AG04450 (cell line): ENCODE results near the gene TRIM69. TPM values are rescaled to one million over a fixed set of nuclear protein-coding genes. Genes with fewer than 3 reads are reported as not detected.
"Not testable (repeated sequence)": the region's sequence is repeated elsewhere in the genome, so short reads cannot be mapped to it uniquely, and the experiment has no call there.

Source experiments
- CTCF ChIA-PET: fragments of 300-600, 350-600 bp; formaldehyde crosslinking; extraction: SDS; loops from one replicate; lab custom pipeline; 2022; ENCODE audit warnings: antibody characterized with exemption, inconsistent platforms; lab: Charles Lee
- POLR2A ChIA-PET: fragments of 350-600 bp; formaldehyde crosslinking; extraction: SDS; loops from one replicate; lab custom pipeline; 2021; ENCODE audit warnings: antibody characterized with exemption, inconsistent platforms; lab: Yijun Ruan, JAX
- DNase-seq: peaks from one replicate; pipeline ENCODE4 v3.0.0-alpha.2; 2011; ENCODE audit warnings: low read depth, low spot score
- H3K27ac ChIP-seq: one replicate; pipeline ENCODE4 v1.5.1; 2012; ENCODE audit warnings: low read depth, low read length, control low read depth
- H3K27me3 ChIP-seq: one replicate; pipeline ENCODE4 v1.6.0; 2012; ENCODE audit warnings: low read length; ENCODE audit not compliant: control insufficient read depth, insufficient read depth
- H3K4me3 ChIP-seq: 2 replicates; pipeline ENCODE4 v1.5.1; 2011; ENCODE audit warnings: mild to moderate bottlenecking, low read depth, low read length, control low read depth
- H3K9me3 ChIP-seq: 2 replicates; pipeline ENCODE4 v1.5.1; 2012; ENCODE audit warnings: low read length; ENCODE audit not compliant: control insufficient read depth, insufficient read depth
- CTCF ChIP-seq: IDR thresholded peaks from 2 replicates; pipeline ENCODE4 v1.5.1; 2011; ENCODE audit warnings: low read depth, low read length, control low read depth, inconsistent platforms
- polyA plus RNA-seq: library from polyadenylated mRNA; depleted of rRNA; stranded (reverse); fragments of >200 nt; gene quantifications from 2 replicates; pipeline ENCODE4 v1.2.3, GENCODE V29; 2011

Gene TRIM69
- polyA plus RNA-seq, 1 experiment = 16.4 TPM

- Histone ChIP-seq H3K27me3 (no peaks in the 10 kb centered on the region), H3K9me3 (no peaks in the 10 kb centered on the region), H3K4me3 (no peak overlapping the region), H3K27ac (no peak overlapping the region)
- TF ChIP-seq CTCF = no peak
- POLR2A ChIA-PET = no interaction called here
- no peak for DNase-seq
- CTCF ChIA-PET = no interaction called here
Observed at GRCh38 chr15:44716983-44717602, 19.2 kb upstream of the TRIM69 start.

- Histone ChIP-seq H3K9me3 (no peaks in the 10 kb centered on the region), H3K27ac (no peak overlapping the region), H3K4me3 (no peak overlapping the region), H3K27me3 (no peaks in the 10 kb centered on the region)
- DNase-seq = no peak
- no peak for TF ChIP-seq CTCF
- CTCF ChIA-PET = interaction anchor here (1.3 kb wide), 1 partner anchor 55 kb away, joined by 3 read pairs; the partner anchor contains the start of gene SPG11
- POLR2A ChIA-PET = no interaction called here
Observed at GRCh38 chr15:44718180-44718926, 18.0 kb upstream of the TRIM69 start.

- CTCF ChIA-PET = interaction anchor here (1.3 kb wide), 1 partner anchor 55 kb away, joined by 3 read pairs; the partner anchor contains the start of gene SPG11
Observed at GRCh38 chr15:44718927-44719292, 17.4 kb upstream of the TRIM69 start.

GRCh38 chr15:44719293-44719999 is 16.9 kb upstream of the TRIM69 start:
- no peak for DNase-seq
- POLR2A ChIA-PET = interaction anchor here (0.6 to 0.7 kb wide), 2 partner anchors 88 to 142 kb away, joined by 3 read pairs; no protein-coding TSS in a partner anchor
- TF ChIP-seq CTCF = no peak
- Histone ChIP-seq H3K4me3 (no peak overlapping the region), H3K9me3 (no peaks in the 10 kb centered on the region), H3K27me3 (no peaks in the 10 kb centered on the region), H3K27ac (no peak overlapping the region)
- CTCF ChIA-PET = interaction anchor here (0.7 to 1.3 kb wide), 2 partner anchors 18 to 56 kb away, joined by 3 read pairs; partner anchors contain the start of gene SPG11

More at GRCh38 chr15:44718927-44719292, 17.4 kb upstream of the TRIM69 start:
- POLR2A ChIA-PET = no interaction called here
- DNase-seq = no peak
- no peak overlapping the region for H3K4me3 ChIP-seq
- H3K9me3 ChIP-seq = no peaks in the 10 kb centered on the region
- H3K27ac ChIP-seq = no peak overlapping the region
- H3K27me3 ChIP-seq = no peaks in the 10 kb centered on the region
- no peak for TF ChIP-seq CTCF

GRCh38 chr15:44720000-44720435 is 16.3 kb upstream of the TRIM69 start:
- H3K27ac ChIP-seq, H3K27me3 ChIP-seq, DNase-seq, H3K4me3 ChIP-seq, H3K9me3 ChIP-seq: not testable (repeated sequence)
- ChIA-PET CTCF (interaction anchor here (0.7 kb wide), 1 partner anchor 17 kb away, joined by 3 read pairs; no protein-coding TSS in a partner anchor), POLR2A (interaction anchor here (0.6 to 1.4 kb wide), 3 partner anchors 9 to 142 kb away, joined by 3 to 4 read pairs (median 3); partner anchors contain the start of genes B2M and PATL2)
